Left hindlimb (tissue), 1 donor: ENCODE results near the gene SLC16A10.
A peak's percentile ranks its signal among the peaks of the same experiment; 100 is the strongest.
"Not testable (repeated sequence)": the region's sequence is repeated elsewhere in the genome, so short reads cannot be mapped to it uniquely, and the experiment has no call there.

Experiments used
- DNase-seq: peaks from one replicate; pipeline ENCODE4 v3.0.0-alpha.2; 2018

SLC16A10 gene

GRCh38 chr6:111087871-111088667, 766 bp downstream of the SLC16A10 start:
- peak; percentile 46 for DNase-seq

GRCh38 chr6:111088668-111089003, 1.3 kb downstream of the SLC16A10 start:
- DNase-seq, result no peak

GRCh38 chr6:111090766-111091165, 3.5 kb downstream of the SLC16A10 start:
- no peak for DNase-seq

GRCh38 chr6:111091987-111092386, 4.7 kb downstream of the SLC16A10 start:
- no peak for DNase-seq

GRCh38 chr6:111095488-111095887, 8.2 kb downstream of the SLC16A10 start:
- DNase-seq, result not testable (repeated sequence)

- DNase-seq, result no peak
Measured at GRCh38 chr6:111096246-111096645, 8.9 kb downstream of the SLC16A10 start.

GRCh38 chr6:111098597-111098996, 11.3 kb downstream of the SLC16A10 start:
- DNase-seq, result no peak

GRCh38 chr6:111101987-111102386, 14.7 kb downstream of the SLC16A10 start:
- no peak for DNase-seq

GRCh38 chr6:111105578-111105977, 18.3 kb downstream of the SLC16A10 start:
- no peak for DNase-seq

- no peak for DNase-seq
Measured at GRCh38 chr6:111107589-111107988, 20.3 kb downstream of the SLC16A10 start.

- DNase-seq, result no peak
Measured at GRCh38 chr6:111110036-111110435, 22.7 kb downstream of the SLC16A10 start.

GRCh38 chr6:111113336-111114086, 26.2 kb downstream of the SLC16A10 start:
- peak; percentile 34 for DNase-seq

GRCh38 chr6:111114087-111114443, 26.8 kb downstream of the SLC16A10 start:
- no peak for DNase-seq

- no peak for DNase-seq
Measured at GRCh38 chr6:111114482-111114881, 27.2 kb downstream of the SLC16A10 start.

- no peak for DNase-seq
Measured at GRCh38 chr6:111118826-111119225, 31.5 kb downstream of the SLC16A10 start.

GRCh38 chr6:111119571-111120329, 32.4 kb downstream of the SLC16A10 start:
- no peak for DNase-seq

GRCh38 chr6:111121789-111122350, 34.6 kb downstream of the SLC16A10 start:
- no peak for DNase-seq

- no peak for DNase-seq
Measured at GRCh38 chr6:111122458-111123286, 35.4 kb downstream of the SLC16A10 start.

GRCh38 chr6:111124406-111124805, 37.1 kb downstream of the SLC16A10 start:
- DNase-seq, result no peak

- peak; percentile 59 for DNase-seq
Measured at GRCh38 chr6:111129013-111129412, 41.7 kb downstream of the SLC16A10 start.

GRCh38 chr6:111131018-111131417, 43.7 kb downstream of the SLC16A10 start:
- not testable (repeated sequence) for DNase-seq

- not testable (repeated sequence) for DNase-seq
Measured at GRCh38 chr6:111132669-111133068, 45.4 kb downstream of the SLC16A10 start.
